Fibroblast of villous mesenchyme (primary cell): ENCODE results near the gene ITCH. TPM values are rescaled to one million over a fixed set of nuclear protein-coding genes. Genes with fewer than 3 reads are reported as not detected.
"Not testable (repeated sequence)": the region's sequence is repeated elsewhere in the genome, so short reads cannot be mapped to it uniquely, and the experiment has no call there.

Source experiments
- DNase-seq: peaks from one replicate; pipeline ENCODE4 v3.0.0-alpha.2; 2010; ENCODE audit warnings: low read depth
- H3K4me3 ChIP-seq: 2 replicates; pipeline ENCODE4 v1.5.1; 2011; ENCODE audit warnings: low read depth, mild to moderate bottlenecking, low read length
- total RNA-seq: library from RNA; depleted of rRNA; stranded (reverse); fragments of >200 nt; gene quantifications from 2 replicates; pipeline ENCODE4 v1.2.3, GENCODE V29; 2012
- TF ChIP-seq, protein P1 (sequence below): IDR thresholded peaks from 2 replicates; pipeline ENCODE4 v1.5.1; 2012; ENCODE audit warnings: low read depth, mild to moderate bottlenecking, low read length; ENCODE audit not compliant: insufficient read depth

ITCH gene
- total RNA-seq, 1 donor, result 88.9 TPM

DNA sequence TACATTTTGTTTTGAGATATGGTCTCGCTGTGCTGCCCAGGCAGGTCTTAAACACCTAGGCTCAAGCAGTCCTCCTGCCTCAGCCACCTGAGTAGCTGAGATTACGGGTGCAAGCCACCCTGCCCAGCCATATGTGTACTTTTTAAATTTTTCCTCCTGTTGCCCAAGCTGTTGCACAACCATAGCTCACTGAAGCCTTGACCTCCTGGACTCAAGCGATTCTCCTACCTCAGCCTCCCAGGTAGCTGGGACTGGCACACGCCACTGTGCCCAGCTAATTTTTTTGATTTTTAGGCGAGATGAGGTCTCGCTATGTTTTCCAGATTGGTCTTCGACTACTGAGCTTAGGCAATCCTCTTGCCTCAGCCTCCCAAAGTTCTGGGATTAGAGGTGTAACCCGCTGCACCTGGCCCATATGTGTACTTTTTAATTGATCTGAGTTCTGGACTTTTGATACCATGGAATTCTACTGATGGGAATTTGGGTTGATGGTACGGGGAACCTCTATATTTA is 44.9 kb downstream of the ITCH start:
- no peak for DNase-seq
- TF ChIP-seq, protein P1, sequence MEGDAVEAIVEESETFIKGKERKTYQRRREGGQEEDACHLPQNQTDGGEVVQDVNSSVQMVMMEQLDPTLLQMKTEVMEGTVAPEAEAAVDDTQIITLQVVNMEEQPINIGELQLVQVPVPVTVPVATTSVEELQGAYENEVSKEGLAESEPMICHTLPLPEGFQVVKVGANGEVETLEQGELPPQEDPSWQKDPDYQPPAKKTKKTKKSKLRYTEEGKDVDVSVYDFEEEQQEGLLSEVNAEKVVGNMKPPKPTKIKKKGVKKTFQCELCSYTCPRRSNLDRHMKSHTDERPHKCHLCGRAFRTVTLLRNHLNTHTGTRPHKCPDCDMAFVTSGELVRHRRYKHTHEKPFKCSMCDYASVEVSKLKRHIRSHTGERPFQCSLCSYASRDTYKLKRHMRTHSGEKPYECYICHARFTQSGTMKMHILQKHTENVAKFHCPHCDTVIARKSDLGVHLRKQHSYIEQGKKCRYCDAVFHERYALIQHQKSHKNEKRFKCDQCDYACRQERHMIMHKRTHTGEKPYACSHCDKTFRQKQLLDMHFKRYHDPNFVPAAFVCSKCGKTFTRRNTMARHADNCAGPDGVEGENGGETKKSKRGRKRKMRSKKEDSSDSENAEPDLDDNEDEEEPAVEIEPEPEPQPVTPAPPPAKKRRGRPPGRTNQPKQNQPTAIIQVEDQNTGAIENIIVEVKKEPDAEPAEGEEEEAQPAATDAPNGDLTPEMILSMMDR, result no peak
- H3K4me3 ChIP-seq, result no peak overlapping the region

DNA sequence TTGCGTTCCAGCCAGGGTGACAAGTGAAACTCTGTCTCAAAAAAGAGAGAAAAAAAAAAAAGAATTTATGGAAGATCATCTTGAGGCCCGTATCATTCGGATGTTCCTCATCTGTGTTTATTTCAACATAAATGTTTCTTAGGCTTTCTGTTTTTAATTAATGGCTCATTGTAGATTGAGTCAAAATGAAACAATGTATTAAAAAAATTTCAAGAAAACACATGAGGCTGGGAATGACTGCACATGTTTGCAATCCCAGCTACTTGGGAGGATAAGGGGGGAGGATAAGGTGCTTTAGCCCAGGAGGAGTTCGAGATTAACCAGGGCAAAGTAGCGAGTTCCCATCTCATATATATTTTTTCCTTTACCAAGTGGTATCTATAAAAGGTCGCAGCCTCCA is 47.3 kb downstream of the ITCH start:
- no peak overlapping the region for H3K4me3 ChIP-seq
- peak; percentile 29 for DNase-seq
- TF ChIP-seq, protein P1, result no peak

DNA sequence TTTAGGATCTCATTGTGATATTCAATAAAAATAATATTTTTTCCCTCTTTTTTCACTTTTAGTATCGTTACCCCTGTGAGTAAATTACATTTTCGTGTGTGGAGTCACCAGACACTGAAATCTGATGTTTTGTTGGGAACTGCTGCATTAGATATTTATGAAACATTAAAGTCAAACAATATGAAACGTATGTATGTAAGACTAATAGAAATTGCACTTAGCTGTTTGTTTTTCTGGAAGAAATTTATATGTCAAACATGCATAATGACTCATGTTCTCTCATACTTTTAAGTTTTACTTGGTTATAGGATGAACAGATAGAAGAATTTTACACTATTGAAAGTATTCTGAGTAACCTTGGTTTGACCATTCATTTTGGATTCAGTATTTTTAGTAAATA is 49.4 kb downstream of the ITCH start:
- H3K4me3 ChIP-seq, result no peak overlapping the region
- TF ChIP-seq, protein P1, result no peak
- DNase-seq, result no peak

DNA sequence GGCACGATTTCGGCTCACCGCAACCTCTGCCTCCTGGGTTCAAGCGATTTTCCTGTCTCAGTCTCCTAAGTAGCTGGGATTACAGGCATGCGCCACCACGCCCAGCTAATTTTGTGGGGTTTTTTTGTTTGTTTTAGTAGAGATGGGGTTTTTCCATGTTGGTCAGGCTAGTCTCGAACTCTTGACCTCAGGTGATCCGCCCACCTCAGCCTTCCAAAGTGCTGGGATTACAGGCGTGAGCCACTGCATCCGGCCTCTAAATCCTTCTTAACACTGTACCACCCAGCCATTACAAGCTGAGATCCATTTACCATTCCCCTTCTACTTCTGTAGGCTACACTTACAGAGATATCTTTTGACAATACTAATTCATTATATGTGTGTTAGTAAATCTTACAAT is 51.5 kb downstream of the ITCH start:
- DNase-seq, H3K4me3 ChIP-seq: not testable (repeated sequence)

DNA sequence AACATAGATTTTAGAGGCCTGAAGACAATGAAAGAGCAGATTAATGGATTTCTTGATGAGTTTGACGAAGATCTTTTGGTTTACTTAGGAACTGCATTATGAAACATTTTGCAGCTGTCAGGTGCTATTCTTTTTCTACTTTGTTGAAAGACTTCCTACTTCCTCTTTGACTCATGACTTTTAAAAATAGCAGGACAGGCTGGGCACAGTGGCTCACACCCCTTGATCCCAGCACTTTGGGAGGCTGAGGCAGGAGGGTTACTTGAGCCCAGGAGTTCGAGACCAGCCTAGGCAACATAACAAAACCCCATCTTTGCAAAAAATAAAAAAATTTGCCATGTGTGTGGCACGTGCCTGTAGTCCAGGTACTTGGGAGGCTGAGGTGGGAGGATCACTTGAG is 52.0 kb downstream of the ITCH start:
- DNase-seq, result no peak
- H3K4me3 ChIP-seq, result no peak overlapping the region
- TF ChIP-seq, protein P1, result no peak

DNA sequence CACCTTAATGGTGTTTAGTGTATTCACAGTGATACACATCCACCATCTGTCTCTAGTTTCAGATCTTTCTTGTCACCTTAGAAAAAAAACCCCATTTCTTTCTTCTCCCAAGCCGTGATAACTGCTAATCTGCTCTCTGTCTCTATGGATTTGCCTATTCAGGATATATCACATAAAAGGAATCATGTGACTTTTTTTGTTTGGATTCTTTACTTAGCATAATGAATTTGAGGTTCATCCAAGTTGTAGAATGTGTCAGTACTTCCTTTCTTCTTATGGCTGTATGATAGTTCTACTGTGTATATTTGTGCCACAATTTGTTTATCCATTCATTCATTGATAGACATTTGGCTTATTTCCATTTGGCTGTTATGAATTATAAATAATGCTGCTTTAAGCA is 57.1 kb downstream of the ITCH start:
- H3K4me3 ChIP-seq, result no peak overlapping the region
- DNase-seq, result no peak
- TF ChIP-seq, protein P1, result no peak

DNA sequence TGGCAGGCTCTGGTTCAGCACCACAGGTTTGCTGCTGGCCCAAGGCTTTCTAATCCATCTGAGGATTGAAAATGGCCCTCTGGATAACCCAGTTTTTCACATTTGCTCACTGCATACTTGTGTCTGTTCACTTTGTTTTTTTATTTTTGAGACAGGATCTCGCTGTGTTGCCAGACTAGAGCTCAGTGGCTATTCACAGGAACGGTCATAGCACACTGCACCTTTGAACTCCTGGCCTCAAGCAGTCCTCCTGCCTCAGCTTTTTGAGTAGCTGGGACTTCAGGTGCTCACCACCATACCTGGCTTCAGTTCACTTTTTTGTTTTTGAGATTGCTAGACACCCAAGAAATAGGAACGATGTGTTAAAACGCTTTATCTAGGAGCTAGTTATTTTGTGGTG is 57.9 kb downstream of the ITCH start:
- H3K4me3 ChIP-seq, result no peak overlapping the region
- TF ChIP-seq, protein P1, result no peak
- DNase-seq, result no peak
